ENCODE results near the gene STX1B.
"Not testable (repeated sequence)": the region's sequence is repeated elsewhere in the genome, so short reads cannot be mapped to it uniquely, and the experiment has no call there.

STX1B gene

DNA sequence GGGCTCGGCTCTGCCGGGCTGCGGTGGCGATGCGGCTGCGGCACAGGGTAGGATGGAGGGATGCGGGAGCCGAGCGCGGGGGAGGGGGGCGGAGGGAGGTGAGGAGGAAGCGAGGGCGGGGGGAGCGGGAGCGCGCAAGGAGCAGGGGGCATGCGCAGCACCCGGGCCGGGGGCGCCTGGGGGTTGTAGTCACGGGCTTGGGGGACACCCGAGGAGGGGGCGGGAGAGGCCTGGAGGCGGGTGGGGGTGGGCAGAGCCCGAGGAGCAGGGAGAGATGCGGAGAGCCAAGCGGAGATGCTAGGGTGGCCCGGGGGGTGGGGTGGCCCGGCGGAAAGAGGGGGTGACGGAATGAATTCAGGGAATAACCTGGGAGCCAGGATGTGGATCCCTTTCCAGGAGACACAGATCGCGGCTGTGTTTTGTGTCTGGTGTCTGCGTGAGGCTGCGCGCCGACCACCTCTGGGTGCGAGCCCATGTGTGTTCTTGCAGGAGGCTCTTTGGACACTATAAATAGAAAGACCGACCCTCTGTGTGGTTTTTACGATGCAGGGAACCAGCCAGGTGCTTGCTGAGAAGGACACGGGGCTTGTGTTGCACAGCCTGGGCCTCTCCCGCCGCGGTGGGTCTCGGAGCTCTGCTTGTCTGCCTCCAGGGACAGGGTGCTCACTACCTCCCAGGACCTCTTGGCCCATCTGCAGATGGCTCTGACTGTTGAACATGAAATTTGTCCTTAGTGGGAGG lies at the start of gene STX1B:
Gene STX1B, minus strand, starts transcription at position 54 of the 741 bp plus-strand sequence. CDS start 242 bp downstream, outside the sequence.
- DNase-seq = peak; percentile 59

DNA sequence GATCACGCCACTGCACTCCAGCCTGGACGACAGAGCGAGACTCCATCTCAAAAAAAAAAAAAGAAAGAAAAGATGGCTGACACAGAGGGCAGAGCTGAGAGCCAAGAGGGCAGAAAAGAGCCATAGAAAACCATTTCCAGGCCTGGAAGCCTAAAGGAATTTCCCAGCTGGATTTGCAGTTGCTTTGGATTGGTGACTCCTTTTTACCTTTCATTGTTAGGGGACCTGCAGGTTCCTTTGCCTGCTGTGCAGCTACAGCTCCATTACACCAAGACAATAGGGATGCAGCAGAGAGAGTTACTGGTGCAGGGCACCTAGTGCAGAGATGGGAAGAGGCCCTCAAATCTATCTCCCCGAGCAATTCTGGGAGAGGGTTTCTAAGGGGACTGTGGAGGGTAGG lies 45.2 kb upstream of the STX1B start:
- no peak for DNase-seq

DNA sequence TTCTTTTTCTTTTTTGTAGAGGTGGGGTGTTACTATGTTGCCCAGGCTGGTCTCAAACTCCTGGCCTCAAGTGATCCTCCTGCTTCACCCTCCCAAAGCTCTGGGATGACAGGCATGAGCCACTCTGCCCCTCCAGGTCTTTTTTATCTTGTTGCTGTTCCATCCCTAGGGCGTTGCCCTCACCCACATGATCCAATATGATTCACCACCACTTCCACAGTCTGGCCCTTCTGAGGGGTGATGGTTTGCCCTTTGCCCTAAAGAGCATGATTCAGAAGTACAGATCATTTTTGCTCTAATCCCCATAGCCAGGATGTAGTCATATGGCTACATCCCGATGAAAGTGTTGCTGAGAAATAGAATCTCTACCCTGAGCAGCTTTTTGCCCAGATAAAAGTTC lies 41.7 kb upstream of the STX1B start:
- DNase-seq = no peak

DNA sequence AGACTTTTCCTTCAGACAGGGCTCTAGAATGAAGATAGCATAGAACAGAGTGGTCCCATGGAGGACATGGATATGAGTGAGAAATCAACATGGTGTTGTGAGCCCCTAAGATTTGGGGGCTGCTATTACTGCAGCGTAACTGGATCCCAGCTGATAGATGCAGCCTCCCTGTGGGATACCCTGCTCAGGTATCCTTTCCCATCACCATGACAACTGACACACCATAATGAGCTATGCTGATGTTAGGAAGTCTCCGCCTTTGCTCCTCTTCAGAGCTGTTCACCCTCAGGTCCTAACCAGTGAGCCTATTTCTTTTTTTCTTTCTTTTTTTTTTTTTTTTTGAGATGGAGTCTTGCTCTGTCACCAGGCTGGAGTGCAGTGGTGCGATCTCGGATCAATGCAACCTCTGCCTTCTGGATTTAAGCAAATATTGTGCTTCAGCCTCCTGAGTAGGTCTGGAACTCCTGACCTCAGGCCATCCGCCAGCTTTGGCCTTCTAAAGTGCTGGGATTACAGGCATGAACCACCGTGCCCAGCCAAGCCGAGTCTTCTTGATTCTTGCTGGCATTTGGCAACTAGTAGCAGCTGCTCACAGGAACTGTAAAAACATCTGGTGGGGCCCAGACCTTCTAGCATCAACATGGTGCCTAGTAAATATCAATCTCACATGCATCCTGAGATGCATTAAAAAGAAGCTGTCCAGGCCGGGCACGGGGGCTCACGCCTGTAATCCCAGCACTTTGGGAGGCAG lies 40.0 kb upstream of the STX1B start:
- no peak for DNase-seq

DNA sequence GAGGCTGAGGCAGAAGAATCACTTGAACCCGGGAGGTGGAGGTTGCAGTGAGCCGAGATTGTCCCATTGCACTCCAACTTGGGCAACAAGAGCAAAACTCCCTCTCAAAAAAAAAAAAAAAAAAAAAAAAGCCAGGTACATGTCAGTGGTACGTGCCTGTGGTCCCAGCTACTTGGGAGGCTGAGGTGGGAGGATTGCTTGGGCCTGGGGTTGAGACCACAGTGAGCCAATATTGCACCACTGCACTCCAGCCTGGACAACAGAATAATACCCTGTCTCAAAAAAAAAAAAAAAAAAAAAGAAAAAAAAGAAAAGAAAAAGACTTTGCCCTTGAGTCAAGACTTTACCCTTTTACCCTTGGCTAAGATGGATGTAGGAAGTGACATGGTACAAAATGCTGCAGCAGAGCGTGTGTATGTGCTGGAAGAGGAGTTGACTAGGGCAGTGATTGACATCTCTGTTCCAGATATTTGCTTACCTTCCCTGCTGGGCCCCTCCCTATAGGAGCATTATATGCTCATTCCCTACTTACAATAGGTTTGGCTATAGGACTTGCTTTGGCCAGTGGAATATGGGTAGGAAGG lies 33.6 kb upstream of the STX1B start:
- DNase-seq = no peak

DNA sequence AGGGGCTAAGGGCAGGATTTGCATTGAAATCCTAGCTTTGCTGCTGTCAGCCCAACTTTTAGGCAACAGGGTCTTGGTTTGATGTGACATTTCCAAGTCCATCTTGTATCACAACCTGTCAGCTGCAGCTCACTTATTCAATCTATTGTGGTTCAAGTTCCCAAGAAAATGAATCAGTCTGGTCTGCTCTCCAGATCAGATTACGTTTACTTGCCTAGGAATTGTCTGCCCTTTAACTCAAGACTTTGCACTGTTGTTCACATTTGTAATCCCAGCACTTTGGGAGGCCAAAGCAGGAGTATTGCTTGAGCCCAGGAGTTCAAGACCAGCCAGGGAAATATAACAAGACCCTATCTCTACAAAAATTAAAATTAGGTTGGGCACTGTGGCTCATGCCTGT lies 32.9 kb upstream of the STX1B start:
- DNase-seq = no peak

DNA sequence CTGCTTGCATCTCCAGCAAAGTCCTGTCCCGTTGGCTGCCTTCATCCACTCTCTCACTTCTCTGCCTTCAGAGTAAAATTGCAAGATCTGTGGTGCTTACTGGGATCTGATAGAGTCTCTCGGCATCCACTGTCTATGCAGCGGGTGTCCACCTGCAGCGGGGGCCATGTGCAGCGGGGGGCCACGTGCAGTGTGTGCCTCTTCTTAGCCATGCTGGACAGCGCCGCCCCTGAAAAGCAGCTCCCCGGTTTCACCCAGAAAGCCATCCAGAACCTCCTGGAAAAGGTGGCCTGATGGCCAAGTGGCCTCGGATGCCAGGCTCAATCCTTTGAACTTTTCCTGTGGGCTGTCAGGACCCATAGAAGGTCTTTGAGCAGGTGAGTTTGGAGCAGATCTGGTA lies 32.4 kb upstream of the STX1B start:
- DNase-seq = no peak

DNA sequence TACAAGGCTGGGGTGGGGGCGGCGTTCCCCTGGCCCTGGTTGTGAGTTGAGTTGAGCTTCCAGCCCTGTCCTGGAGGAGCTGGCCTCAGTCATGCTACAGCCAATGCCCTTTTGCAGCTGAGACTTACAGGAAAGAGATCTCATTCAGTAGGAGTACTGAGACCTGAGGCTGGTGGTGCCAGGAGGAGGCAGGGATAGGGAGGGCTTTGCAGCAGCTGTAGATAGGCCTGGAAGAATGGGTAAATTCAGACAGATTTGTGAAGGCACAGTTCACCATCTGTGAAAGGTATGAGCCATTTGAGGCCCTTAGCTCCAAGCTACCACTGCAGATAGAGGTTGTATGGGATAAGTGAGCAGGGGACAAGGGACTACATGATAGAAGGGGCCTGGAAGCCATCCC lies 28.6 kb upstream of the STX1B start:
- no peak for DNase-seq

DNA sequence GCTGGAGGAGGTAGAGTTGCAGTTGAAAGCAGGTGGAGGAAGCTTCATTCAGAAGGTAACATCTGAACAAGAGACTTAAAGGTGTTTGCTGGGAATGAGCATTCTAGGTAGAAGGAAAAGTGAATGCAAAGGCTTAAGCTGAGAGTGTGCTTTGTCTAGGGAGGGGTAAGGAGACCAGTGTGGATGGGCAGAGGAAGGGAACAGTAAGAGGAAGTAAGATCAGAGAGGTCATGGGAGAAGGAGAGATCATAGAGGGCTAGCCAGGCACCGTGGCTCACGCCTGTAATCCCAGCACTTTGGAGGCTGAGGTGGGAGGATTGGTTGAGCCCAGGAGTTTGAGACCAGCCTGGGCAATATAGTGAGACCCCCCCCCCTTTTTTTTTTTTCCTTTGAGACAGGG lies 26.3 kb upstream of the STX1B start:
- no peak for DNase-seq

DNA sequence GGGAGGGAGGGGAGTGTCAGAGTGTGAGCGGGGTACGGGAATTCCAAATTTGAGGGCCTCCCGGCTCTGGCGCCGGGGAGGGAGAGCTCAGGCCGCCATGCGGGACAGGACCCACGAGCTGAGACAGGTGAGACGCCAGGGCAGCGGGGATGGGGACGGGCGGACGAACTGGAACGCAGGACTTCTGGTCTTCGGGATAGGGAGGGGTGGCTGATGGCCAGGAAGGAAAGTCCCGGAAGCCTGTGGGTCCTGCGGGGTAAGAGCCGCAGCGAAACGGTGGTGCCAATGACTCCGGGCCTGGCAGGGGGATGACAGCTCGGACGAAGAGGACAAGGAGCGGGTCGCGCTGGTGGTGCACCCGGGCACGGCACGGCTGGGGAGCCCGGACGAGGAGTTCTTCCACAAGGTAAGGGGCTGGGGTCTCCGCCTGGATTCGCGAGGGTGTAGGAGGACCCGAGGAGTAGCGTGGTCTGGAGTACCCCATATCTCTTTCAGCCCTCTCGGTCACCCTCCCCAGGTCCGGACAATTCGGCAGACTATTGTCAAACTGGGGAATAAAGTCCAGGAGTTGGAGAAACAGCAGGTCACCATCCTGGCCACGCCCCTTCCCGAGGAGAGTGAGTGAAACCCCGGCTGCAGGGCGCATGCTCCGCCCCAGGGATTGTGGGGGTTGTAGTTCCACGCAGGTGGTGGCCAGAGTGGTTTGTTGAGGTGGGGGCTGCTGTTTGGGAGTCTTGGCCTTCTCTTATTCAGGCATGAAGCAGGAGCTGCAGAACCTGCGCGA lies 23.5 kb upstream of the STX1B start:
- DNase-seq = peak; percentile 85

DNA sequence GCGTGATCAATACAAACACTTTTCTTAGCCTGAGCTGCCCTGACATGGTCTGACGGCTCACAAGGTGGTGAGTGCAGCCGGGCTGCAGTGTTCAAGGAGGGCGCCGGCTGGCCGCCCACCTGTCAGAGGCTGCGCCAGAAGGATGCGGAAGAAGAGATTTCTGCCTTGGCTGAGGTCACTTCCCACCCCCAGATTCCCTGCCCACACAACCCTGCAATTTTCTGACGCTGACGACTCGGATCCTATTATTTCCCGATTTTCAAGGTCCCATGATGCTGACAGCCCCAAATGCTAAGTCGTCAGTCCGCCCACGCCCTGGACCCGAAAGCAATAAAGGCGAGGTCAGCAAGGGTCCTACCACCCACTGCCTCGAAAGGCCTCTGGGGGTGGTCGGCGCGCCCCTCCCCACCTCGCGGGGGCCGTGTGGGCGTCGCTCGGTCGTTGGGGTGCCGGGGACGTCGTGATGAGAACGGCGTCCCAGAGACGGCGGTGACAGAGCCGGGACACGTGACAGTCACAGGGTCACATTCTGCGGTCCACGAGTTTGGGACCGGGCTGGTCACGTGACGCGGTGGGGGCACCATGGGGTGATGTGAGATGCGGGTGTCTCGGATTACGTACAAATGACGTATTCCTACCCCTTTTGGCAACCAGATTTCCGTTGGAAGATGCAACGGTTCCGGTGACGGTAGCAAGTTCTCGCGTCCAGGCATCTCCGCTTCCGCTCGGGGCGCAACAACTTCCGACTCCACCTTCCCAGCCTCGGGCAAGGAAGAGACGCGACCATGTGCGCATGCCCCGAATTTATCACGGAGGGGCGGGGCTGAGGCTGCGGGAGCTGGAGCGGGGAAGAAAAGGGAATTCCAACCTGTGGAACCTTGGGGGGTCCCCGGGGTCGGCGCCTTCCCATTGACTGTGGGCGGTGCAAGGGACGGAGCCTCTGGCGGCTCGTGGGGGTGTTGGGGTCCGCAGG lies 22.6 kb upstream of the STX1B start, which contains the start of gene STX4:
Gene STX4, plus strand, starts transcription at position 823 of the 973 bp plus-strand sequence. CDS start 248 bp downstream, outside the sequence.
- peak; percentile 96 for DNase-seq

DNA sequence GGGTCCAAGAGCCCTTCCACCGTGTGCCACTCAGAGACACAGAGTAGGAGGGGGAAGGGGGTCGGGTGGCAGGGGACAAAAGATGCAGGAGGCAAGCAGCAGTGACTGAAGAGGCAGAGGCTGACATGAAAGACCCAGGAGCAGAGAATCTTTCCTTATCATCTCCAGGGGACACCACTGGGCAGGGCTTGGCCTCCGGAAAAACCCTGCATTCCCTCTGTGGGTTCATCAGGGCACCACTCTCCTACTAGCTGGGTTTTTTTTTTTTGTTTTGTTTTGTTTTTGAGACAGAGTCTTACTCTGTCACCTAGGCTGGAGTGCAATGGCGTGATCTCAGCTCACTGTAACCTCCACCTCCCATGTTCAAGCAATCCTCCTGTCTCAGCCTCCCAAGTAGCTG lies 20.8 kb upstream of the STX1B start:
- no peak for DNase-seq

DNA sequence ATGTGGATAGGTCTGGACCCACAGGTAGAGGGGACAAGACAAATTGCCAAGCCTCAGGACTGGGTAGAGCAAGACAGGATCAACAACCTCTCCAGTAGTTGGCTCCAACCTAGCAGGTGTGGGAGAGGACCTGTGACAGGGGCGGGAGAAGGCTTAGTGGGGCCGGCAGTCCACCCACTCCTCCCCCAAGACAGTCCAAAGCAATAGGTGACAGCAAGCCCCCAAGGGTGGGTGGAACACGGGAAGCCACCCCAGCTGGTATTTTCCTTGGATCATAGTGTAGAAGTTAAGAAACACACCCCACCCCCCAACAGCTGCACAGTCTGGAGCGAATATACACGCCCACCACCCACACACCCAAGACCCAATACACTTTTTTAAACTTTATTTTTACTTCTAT lies 18.8 kb upstream of the STX1B start:
- DNase-seq = no peak

DNA sequence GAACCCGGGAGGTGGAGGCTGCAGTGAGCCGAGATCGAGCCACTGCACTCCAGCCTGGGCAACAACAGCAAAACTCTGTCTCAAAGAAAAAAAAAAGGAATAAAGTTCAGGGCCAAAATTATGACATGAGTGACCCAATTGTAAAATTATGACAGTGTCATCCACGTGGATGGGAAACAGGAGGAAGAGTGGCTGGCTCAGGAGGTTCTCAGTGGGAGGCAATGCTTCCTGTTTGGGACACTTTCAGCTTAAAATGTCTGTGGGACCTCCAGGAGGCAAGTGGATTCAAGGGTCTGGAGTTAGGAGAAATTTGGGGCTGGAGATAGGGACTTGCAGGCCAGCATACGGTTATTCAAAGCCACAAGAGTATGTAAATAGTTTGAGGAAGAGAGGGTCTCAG lies 14.9 kb upstream of the STX1B start:
- DNase-seq = no peak

DNA sequence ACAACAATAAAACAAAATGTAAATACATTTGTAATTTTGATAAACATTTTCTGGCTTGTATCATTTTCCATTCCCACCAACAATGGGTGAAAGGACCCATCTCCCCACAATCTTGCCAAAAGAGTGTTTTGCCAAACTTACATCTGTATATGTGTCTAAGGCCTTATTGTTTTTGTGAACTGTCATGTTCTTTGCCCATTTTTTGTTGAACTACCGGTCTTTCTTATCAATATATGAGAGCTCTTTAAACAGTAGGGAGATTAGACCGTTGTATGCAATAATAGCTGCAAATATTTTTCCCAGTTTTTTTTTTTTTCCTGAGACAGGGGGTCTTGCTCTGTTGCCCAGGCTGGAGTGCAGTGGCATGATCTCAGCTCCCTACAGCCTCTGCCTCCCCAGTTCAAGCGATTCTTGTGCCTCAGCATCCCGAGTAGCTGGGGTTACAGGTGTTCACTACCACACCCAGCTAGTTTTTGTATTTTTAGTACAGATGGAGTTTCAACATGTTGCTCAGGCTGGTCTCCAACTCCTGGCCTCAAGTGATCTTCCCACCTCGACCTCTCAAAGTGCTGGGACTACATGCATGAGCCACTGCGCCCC lies 13.3 kb upstream of the STX1B start:
- DNase-seq = no peak

DNA sequence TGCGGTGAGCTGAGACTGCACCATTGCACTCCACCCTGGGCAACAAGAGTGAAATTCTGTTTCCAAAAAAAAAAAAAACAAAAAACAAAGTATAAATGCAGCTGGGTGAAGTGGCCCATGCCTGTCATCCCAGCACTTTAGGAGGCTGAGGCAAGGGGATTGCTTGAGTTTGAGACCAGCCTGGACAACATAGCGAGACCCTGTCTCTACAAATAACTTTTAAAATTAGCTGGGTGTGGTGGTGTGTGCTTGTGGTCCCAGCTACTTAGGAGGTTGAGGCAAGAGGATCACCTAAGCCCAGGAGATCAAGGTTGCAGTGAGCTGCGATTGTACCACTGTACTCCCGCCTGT lies 12.8 kb upstream of the STX1B start:
- no peak for DNase-seq

DNA sequence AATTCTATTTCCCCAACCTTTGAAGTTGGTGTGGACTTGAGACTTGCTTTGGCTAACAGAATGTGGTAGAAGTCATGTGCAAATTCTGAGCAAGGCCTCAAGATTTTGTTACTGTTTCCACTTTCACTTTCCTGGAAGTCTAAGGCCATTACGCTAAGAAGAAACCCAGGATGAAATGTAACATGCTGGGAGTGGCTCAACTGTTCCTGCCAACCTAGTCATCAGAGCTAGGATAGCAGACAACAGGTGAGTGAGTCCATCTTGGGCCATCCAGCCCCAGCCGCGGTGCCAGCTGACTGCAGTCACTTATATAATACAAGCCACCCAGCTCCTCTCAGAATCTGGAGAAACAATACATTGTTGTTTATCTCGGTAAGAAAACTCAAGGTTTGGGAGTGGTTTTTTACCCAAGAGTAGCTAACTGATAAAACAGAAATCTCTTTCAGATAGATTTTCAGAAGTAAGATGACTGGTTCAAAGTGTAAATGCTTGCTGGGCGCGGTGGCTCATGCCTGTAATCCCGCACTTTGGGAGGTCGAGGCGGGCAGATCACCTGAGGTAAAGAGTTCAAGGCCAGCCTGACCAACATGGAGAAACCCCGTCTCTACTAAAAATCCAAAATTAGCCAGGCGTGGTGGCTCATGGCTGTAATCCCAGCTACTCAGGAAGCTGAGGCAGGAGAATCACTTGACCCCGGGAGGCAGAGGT lies 12.3 kb upstream of the STX1B start:
- DNase-seq = no peak

DNA sequence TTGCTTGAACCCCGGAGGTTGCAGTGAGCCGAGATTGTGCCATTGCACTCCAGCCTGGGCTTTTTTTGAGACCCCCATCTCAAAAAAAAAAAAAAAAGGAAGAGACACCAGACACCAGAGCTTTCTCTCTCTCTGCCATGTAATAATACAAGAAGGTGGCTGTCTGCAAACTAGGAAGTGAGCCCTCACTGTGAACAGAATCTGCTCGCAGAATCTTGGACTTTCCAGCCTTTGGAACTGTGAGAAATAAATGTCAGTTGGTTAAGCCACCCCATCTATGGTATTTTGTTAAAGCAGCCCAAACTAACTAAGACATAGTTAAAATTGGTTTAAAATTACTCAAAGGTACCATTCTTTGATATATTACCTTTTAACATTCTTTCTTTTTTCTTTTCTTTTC lies 10.1 kb upstream of the STX1B start:
- no peak for DNase-seq

DNA sequence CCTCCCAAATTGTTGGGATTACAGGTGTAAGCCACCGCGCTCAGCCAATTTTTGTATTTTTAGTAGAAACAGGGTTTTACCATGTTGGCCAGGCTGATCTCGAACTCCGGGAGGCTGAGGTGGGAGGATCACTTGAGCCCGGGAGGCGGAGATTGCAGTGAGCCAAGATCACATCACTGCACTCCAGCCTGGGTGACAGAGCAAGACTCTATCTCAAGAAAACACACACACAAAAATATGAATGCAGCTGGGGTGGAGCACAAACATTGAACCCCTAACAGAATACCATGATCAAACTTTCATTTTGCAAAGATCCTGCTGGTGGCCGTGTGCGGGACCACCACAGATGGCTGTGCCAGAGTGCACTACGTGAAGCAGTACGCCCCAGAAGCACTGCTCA lies 7.3 kb upstream of the STX1B start:
- not testable (repeated sequence) for DNase-seq

DNA sequence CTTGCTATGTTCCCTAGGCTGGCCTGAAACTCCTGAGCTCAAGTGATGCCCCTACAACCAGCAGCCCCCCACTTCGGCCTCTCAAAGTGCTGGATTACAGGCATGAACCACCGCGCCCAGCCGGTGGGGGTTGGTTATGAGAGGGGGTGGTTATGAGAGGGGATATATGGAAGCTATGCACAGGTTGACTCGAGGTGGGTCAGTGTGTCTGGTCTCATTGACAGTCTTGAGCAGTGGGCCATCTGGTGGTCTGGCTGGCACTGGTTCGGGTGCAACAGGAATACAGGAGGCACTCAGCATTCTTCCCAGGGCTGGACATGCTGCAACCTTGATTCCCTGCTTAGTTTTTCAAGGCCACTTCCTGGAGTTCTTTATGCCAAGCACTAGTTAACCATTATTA lies 5.6 kb upstream of the STX1B start:
- no peak for DNase-seq

DNA sequence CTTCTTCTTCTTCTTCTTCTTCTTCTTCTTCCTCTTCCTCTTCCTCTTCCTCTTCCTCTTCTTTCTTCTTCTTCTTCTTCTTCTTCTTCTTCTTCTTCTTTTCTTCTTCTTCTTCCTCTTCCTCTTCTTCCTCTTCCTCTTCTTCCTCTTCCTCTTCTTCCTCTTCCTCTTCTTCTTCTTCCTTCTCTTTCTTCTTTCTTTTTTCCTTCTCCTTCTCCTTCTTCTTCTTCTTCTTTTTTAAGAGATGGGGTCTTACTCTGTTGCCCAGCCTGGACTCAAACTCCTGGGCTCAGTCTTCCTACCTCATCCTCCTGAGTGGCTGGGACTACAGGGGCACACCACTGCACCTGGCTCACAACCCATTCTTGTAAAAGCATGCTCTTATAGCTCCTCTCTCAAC lies 2.9 kb upstream of the STX1B start:
- not testable (repeated sequence) for DNase-seq

Measured in activated CD8-positive, alpha-beta memory T cell treated with anti-CD3 and anti-CD28 coated beads, Interleukin-2, amount 50 U/mL, for 4 hours (primary cell).